Thyroid gland (tissue), 4 donors: Measurements from ENCODE around the gene GOLGA1.

Experiments used
- CTCF ChIP-seq, 6 experiments: fragments of 200-600 bp in 3 of 6; fragments of 450-650 bp in 3 of 6; sonication (generic) in 3 of 6; IDR thresholded peaks; one replicate each; pipeline ENCODE4 v1.5.1; 2016 to 2019; ENCODE audit warnings: antibody characterized with exemption in 6 of 6, mild to moderate bottlenecking in 2 of 6, inconsistent platforms in 1 of 6, moderate library complexity in 1 of 6
- POLR2A ChIP-seq, 2 donors: fragments of 450-650 bp; IDR thresholded peaks; one replicate each; pipeline ENCODE4 v1.6.1; 2017; ENCODE audit warnings: antibody characterized with exemption in 2 of 2, mild to moderate bottlenecking in 2 of 2, moderate library complexity in 1 of 2

- no peak for TF ChIP-seq CTCF (IDR thresholded peaks at IDR 0.05)
- no peak for TF ChIP-seq POLR2A (IDR thresholded peaks at IDR 0.05)
These were observed 99.6 kb downstream of the GOLGA1 start for GRCh38 chr9:124841075-124841821.
